GM06990 (cell line): Measurements from ENCODE around the gene CISD1.

Experiments
- DNase-seq: peaks from one replicate; pipeline ENCODE4 v3.0.0-alpha.2; 2011; ENCODE audit not compliant: insufficient read length; ENCODE audit errors: extremely low read depth
- H3K27me3 ChIP-seq: replicated peaks from 2 replicates; pipeline ENCODE4 v1.6.0; 2011; ENCODE audit warnings: low read length; ENCODE audit not compliant: control insufficient read depth, insufficient read depth
- H3K36me3 ChIP-seq: 2 replicates; pipeline ENCODE4 v1.5.1; 2011; ENCODE audit warnings: low read length; ENCODE audit not compliant: control insufficient read depth, insufficient read depth
- H3K4me3 ChIP-seq: replicated peaks from 2 replicates; pipeline ENCODE4 v1.5.1; 2011; ENCODE audit warnings: low read depth, mild to moderate bottlenecking, control low read depth, low read length
- CTCF ChIP-seq: IDR thresholded peaks from 2 replicates; pipeline ENCODE4 v1.5.1; 2011; ENCODE audit warnings: low read length, control low read depth, mild to moderate bottlenecking, inconsistent platforms; ENCODE audit not compliant: insufficient read depth, poor library complexity, severe bottlenecking

Gene CISD1

DNA sequence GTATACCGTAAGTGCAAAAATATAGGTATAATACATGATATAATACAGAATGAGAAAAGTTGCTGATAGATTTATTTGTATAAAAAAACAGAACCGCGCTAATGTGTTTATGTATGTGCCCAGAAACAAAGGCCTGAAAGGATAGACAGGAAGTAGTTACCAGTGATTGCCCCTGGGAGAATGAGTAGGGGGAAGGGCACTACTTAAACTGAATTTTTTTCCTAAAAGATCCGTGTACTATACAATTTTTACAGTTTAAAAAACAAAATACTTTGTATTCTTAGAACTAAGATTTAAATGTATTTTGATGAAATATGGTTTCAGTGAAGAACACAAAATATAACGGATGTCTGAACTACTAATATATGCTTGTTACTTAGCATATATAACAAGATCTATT lies 4.2 kb upstream of the CISD1 start:
- no peak for DNase-seq
- H3K4me3 ChIP-seq, result peak overlapping the region; percentile 94; the same call in 1 of the 2 replicates
- no peak for TF ChIP-seq CTCF
- H3K27me3 ChIP-seq, result no peaks in the 10 kb centered on the region
- no peaks in the 10 kb centered on the region for H3K36me3 ChIP-seq

GRCh38 chr10:58265249-58265648 lies 3.7 kb upstream of the CISD1 start:
- H3K36me3 ChIP-seq, result no peaks in the 10 kb centered on the region
- H3K27me3 ChIP-seq, result no peaks in the 10 kb centered on the region
- H3K4me3 ChIP-seq, result peak overlapping the region; percentile 94
- no peak for TF ChIP-seq CTCF
- no peak for DNase-seq

GRCh38 chr10:58266003-58266825 lies 2.7 kb upstream of the CISD1 start:
- no peaks in the 10 kb centered on the region for H3K36me3 ChIP-seq
- no peaks in the 10 kb centered on the region for H3K27me3 ChIP-seq
- H3K4me3 ChIP-seq, result peak overlapping the region; percentile 94
- DNase-seq, result peak; percentile 34
- TF ChIP-seq CTCF, result no peak

DNA sequence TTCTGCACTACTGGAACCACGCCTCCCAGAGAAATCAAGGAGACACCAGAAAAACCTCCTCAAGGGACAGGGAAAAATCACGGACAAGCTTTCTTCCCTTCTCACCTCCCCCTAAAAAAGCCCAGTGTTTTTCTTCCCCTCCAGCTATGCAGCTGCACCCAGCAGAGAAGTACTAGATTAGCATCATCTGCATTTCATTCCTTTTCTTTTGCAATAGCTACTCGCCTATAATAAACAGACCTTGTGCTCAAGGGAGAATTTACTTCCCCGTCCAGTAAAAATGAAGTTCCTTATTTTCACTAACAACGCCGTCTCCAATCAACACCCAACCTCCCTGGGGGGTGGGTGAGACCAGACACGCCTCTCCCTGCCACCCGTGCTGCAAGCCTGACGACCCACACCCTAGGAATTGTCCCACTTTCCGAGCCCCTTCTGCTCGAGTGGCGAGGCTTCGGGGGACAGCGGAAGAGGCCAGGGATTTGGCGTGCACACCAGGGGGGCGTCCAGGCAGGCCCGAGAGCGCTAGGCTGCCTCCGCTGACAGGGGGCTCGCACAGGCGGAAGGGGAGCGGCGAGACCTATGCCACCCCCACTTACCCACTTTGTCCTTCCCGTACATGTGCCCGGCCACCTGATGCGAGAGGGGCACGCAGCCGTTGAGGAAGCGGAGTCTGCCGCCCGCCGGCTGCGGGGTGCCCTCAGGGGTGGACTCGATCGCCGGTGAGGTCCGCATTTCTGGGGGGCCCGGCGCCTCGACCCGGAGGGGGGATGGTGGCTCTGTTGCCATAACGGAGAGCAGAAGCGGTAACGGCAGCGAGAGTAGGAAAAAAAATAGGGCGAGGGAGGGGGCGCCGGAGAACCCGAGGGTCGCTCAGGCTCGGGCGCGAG lies 1.9 kb upstream of the CISD1 start:
- TF ChIP-seq CTCF, result no peak
- Histone ChIP-seq H3K36me3 (no peaks in the 10 kb centered on the region), H3K4me3 (peak overlapping the region; percentile 94), H3K27me3 (no peaks in the 10 kb centered on the region)
- peak; percentile 70 for DNase-seq

- H3K36me3 ChIP-seq, result no peaks in the 10 kb centered on the region
- no peaks in the 10 kb centered on the region for H3K27me3 ChIP-seq
- peak; percentile 98 for DNase-seq
- TF ChIP-seq CTCF, result no peak
- peak within 1 kb of the TSS; percentile 94 for H3K4me3 ChIP-seq
Measured at GRCh38 chr10:58267713-58268453, 1.1 kb upstream of the CISD1 start, which contains the start of gene IPMK. Gene IPMK (minus strand): TSS chr10:58267894. CDS start chr10:58267611, 283 bp downstream.
